T-helper 2 cell treated with Interferon-gamma antibody and Interleukin-4, amounts not matched to agents 5 μg/mL and 100 μg/mL, for 36 hours (primary cell): Measurements from ENCODE around the gene TTC23.
"Not testable (repeated sequence)": the region's sequence is repeated elsewhere in the genome, so short reads cannot be mapped to it uniquely, and the experiment has no call there.

Source experiments
- DNase-seq: peaks from one replicate; pipeline ENCODE4 v3.0.0; 2021; ENCODE audit warnings: low spot score
- H3K27ac Mint-ChIP-seq: one replicate; pipeline ENCODE4 v1.8.0; 2021; ENCODE audit warnings: mild to moderate bottlenecking, mixed read lengths
- H3K27me3 Mint-ChIP-seq: one replicate; pipeline ENCODE4 v1.8.0; 2021; ENCODE audit warnings: low read depth, mixed read lengths
- H3K36me3 Mint-ChIP-seq: one replicate; pipeline ENCODE4 v1.8.0; 2021; ENCODE audit warnings: low read depth, mixed read lengths
- H3K4me1 Mint-ChIP-seq: one replicate; pipeline ENCODE4 v1.8.0; 2021; ENCODE audit warnings: low read depth, mixed read lengths
- H3K4me3 Mint-ChIP-seq: one replicate; pipeline ENCODE4 v1.8.0; 2022; ENCODE audit warnings: mild to moderate bottlenecking, moderate library complexity, mixed read lengths
- H3K9me3 Mint-ChIP-seq: one replicate; pipeline ENCODE4 v1.8.0; 2021; ENCODE audit warnings: mixed read lengths

TTC23 gene

GRCh38 chr15:99117111-99117510 is 132.3 kb downstream of the TTC23 start:
- Mint-ChIP-seq H3K27ac (no peak overlapping the region), H3K36me3 (no peaks in the 10 kb centered on the region), H3K4me3 (no peak overlapping the region), H3K27me3 (peaks cover 2% of the 10 kb centered on the region), H3K4me1 (no peaks in the 10 kb centered on the region), H3K9me3 (no peaks in the 10 kb centered on the region)
- DNase-seq: no peak

- H3K4me1 Mint-ChIP-seq: peaks cover 3% of the 10 kb centered on the region
- no peak overlapping the region for H3K4me3 Mint-ChIP-seq
- no peaks in the 10 kb centered on the region for H3K36me3 Mint-ChIP-seq
- no peaks in the 10 kb centered on the region for H3K9me3 Mint-ChIP-seq
- H3K27me3 Mint-ChIP-seq: peaks cover 6% of the 10 kb centered on the region
- DNase-seq: no peak
- H3K27ac Mint-ChIP-seq: no peak overlapping the region
Measured at GRCh38 chr15:99115300-99116215, 133.8 kb downstream of the TTC23 start.

DNA sequence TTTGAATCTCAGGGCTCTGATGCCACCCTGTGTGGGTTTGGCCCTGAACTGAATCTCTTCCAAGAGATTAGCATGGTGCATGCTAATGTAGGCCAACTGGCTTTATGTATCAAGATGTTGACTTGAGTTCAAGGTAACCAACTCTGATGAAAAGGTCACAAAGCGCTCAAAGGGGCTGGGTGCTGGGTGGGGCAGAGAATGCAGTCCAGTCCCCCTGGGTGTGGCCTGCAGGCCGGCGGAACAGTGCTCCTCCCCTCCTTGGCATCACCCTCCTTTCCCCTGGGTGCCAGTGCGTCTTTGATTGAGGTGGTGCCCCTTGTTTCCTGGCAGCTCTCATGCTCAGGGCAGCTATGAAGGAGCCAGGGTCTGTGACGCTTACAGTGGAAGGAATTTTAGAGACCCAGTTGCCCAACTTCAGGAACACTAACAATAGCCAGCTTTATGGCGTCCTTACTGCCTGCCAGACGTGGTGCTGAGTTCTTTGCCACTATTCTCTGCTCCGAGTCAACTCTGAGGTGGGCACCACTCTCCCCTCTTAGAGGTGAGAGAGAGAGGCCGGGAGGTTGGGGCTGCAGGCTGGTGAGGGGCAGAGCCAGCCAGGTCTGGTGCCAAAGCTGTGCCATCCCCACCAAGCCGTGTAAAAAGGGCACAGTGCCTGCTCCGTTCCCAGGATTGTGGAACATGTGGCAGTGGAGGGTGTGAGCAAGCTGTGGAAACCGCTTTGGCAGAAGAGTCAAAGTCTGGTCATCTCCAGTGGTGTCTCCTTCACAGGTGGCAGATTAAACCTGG is 134.7 kb downstream of the TTC23 start:
- H3K9me3 Mint-ChIP-seq: no peaks in the 10 kb centered on the region
- H3K36me3 Mint-ChIP-seq: no peaks in the 10 kb centered on the region
- H3K27me3 Mint-ChIP-seq: peaks cover 8% of the 10 kb centered on the region
- no peak overlapping the region for H3K27ac Mint-ChIP-seq
- no peak for DNase-seq
- no peak overlapping the region for H3K4me3 Mint-ChIP-seq
- H3K4me1 Mint-ChIP-seq: peaks cover 3% of the 10 kb centered on the region

GRCh38 chr15:99113547-99114271 is 135.7 kb downstream of the TTC23 start:
- Mint-ChIP-seq H3K9me3 (no peaks in the 10 kb centered on the region), H3K27me3 (peaks cover 14% of the 10 kb centered on the region)

GRCh38 chr15:99111641-99112040 is 137.7 kb downstream of the TTC23 start:
- not testable (repeated sequence) for H3K27ac Mint-ChIP-seq, H3K4me1 Mint-ChIP-seq, H3K9me3 Mint-ChIP-seq, DNase-seq, H3K4me3 Mint-ChIP-seq, H3K36me3 Mint-ChIP-seq
- peaks cover 24% of the 10 kb centered on the region for H3K27me3 Mint-ChIP-seq

More at GRCh38 chr15:99113547-99114271, 135.7 kb downstream of the TTC23 start:
- DNase-seq: no peak
- no peak overlapping the region for H3K4me3 Mint-ChIP-seq
- H3K27ac Mint-ChIP-seq: no peak overlapping the region
- peaks cover 3% of the 10 kb centered on the region for H3K4me1 Mint-ChIP-seq
- H3K36me3 Mint-ChIP-seq: no peaks in the 10 kb centered on the region

- Mint-ChIP-seq H3K27ac (no peak overlapping the region), H3K27me3 (peaks cover 30% of the 10 kb centered on the region), H3K36me3 (no peaks in the 10 kb centered on the region), H3K4me3 (no peak overlapping the region), H3K4me1 (peaks cover 14% of the 10 kb centered on the region), H3K9me3 (no peaks in the 10 kb centered on the region)
- DNase-seq: no peak
Measured at GRCh38 chr15:99110581-99111320, 138.6 kb downstream of the TTC23 start.

- H3K27me3 Mint-ChIP-seq: peaks cover 30% of the 10 kb centered on the region
- DNase-seq: no peak
- H3K27ac Mint-ChIP-seq: no peak overlapping the region
- H3K36me3 Mint-ChIP-seq: no peaks in the 10 kb centered on the region
- no peaks in the 10 kb centered on the region for H3K9me3 Mint-ChIP-seq
- no peak overlapping the region for H3K4me3 Mint-ChIP-seq
- peaks cover 14% of the 10 kb centered on the region for H3K4me1 Mint-ChIP-seq
Measured at GRCh38 chr15:99110093-99110492, 139.3 kb downstream of the TTC23 start.

GRCh38 chr15:99109555-99110021 is 139.8 kb downstream of the TTC23 start:
- no peak for DNase-seq
- Mint-ChIP-seq H3K36me3 (no peaks in the 10 kb centered on the region), H3K9me3 (no peaks in the 10 kb centered on the region), H3K27me3 (peaks cover 30% of the 10 kb centered on the region), H3K4me3 (no peak overlapping the region), H3K27ac (no peak overlapping the region), H3K4me1 (peaks cover 14% of the 10 kb centered on the region)

DNA sequence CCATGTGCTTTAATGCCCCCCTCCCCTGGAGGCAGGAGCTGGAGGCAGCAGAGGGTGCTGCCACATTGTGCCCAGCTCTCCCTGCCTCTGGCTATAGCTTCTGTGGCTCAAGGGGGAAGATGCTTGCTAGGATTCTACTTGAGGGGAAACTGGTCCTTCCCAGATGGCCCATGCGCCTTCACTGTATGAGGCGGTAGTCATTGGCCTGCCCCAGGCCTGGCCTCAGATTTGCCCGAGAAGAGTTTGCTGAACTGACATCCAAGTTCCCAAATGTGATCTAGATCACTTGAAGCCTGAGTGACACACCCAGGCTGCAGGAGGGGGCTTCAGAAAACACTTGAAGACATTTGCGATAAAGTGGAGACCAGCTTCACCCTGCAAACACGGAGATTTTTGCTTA is 140.4 kb downstream of the TTC23 start:
- H3K36me3 Mint-ChIP-seq: no peaks in the 10 kb centered on the region
- DNase-seq: no peak
- H3K4me3 Mint-ChIP-seq: no peak overlapping the region
- peaks cover 14% of the 10 kb centered on the region for H3K4me1 Mint-ChIP-seq
- no peaks in the 10 kb centered on the region for H3K9me3 Mint-ChIP-seq
- H3K27ac Mint-ChIP-seq: no peak overlapping the region
- H3K27me3 Mint-ChIP-seq: peaks cover 30% of the 10 kb centered on the region

GRCh38 chr15:99106417-99107220 is 142.8 kb downstream of the TTC23 start:
- Mint-ChIP-seq H3K27me3 (peaks cover 48% of the 10 kb centered on the region), H3K36me3 (no peaks in the 10 kb centered on the region), H3K9me3 (no peaks in the 10 kb centered on the region), H3K27ac (no peak overlapping the region), H3K4me1 (peaks cover 14% of the 10 kb centered on the region), H3K4me3 (peak overlapping the region; percentile 47)
- DNase-seq: no peak

DNA sequence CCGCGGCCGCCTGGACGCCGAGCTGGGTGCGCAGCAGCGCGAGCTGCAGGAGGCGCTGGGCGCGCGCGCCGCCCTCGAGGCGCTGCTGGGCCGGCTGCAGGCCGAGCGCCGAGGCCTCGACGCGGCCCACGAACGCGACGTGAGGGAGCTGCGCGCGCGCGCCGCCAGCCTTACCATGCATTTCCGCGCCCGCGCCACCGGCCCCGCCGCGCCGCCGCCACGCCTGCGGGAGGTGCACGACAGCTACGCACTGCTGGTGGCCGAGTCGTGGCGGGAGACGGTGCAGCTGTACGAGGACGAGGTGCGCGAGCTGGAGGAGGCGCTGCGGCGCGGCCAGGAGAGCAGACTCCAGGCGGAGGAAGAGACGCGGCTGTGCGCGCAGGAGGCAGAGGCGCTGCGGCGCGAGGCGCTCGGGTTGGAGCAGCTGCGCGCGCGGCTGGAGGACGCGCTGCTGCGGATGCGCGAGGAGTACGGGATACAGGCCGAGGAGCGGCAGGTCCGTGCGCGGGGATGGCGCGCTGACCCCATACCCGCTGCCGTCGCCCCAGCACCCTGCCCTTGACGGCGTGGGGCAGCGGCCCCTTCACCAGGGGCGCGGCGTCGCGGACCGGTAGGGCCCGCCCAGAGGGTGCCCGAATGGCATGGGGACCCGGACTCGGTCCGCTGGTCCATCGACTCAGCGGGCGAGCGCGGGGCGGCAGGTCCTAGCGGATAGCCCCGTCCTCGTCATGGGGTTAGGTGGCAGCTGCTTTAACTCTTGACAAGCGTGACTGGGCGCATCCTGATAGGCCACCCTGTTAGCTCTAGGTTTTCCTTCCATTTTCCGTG is 143.7 kb downstream of the TTC23 start:
- no peak overlapping the region for H3K27ac Mint-ChIP-seq
- peaks cover 11% of the 10 kb centered on the region for H3K4me1 Mint-ChIP-seq
- peaks cover 48% of the 10 kb centered on the region for H3K27me3 Mint-ChIP-seq
- peak overlapping the region; percentile 47 for H3K4me3 Mint-ChIP-seq
- DNase-seq: peak; percentile 43
- H3K9me3 Mint-ChIP-seq: no peaks in the 10 kb centered on the region
- H3K36me3 Mint-ChIP-seq: no peaks in the 10 kb centered on the region
